ENCODE results near the gene ARHGAP42.

GRCh38 chr11:100647861-100648260 lies 39.2 kb upstream of the ARHGAP42 start:
- no peak for TF ChIP-seq CTCF (IDR thresholded peaks at IDR 0.05 in 8 of 11, conservative IDR thresholded peaks at IDR 0.05 in 3 of 11)
- no peak for TF ChIP-seq POLR2AphosphoS5 (IDR thresholded peaks at IDR 0.05)

Measured in spleen (tissue), 7 donors.